Endothelial cell of coronary artery (primary cell): ENCODE results near the gene ASB12. TPM values are rescaled to one million over a fixed set of nuclear protein-coding genes. Genes with fewer than 3 reads are reported as not detected.

Source experiments
- total RNA-seq: library from RNA; depleted of rRNA; stranded (reverse); fragments of >200 nt; gene quantifications from 2 replicates; pipeline ENCODE4 v1.2.3, GENCODE V29; 2014

Gene ASB12
- 0.09 TPM in 1 of 2 replicates, not detected in the other for total RNA-seq

DNA sequence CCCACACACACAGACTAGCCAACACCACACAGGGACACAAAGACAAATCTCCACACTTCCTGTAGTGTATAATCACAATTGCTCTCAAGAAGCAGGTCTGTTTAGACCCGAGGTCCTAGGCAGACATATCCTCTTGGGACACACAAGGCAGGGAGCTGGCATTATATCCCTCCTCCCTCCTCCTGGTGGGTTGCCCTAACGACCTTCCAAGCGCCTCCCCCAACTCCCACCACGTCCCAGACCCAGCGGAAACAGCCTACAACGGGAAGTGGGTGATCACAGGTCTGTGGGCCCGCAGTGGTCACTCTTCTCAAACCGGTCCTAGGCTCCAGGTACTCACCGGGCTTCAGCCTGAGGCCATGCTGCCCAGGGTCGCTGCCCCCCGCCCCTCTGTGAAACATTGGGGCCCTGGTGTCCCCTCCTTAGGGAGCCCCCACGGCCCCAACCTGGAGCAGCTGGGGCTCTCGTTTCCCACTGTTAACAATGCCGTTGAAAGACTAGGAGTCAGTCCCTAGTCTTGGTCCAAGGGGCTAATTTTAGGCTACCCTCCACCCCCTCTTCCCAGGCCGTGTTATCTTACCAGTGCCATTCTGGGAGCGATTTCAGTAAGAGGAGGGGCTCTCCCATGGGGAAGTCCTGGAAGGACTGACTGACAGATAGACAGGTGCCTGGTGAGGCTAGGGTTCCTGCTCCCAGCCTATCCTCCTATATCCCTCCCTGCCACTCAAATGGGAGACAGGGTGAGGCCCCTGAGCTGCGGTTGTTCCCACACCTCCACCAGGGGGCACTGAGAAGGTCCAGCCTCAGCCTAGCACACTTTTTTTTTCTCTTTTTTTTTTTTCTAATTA, at the start of gene ASB12:
Gene ASB12 (minus strand): TSS at position 485 of the 848 bp plus-strand sequence. CDS start 4,957 bp downstream, outside the sequence.

DNA sequence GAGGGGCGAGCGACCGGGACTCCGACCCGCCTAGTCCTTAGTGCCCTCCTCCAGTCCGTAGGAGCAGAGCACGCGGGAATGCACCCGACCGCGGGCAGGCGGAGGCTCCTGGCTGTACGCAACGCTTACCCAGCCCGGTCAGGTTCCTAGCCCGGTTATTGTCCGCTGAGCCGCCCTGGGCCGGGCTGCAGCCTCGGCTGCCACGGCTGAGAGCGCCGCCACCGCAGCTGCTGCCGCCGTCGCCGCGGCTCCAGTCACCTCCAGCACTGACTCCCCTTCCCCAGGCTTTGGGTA, 25.0 kb downstream of the ASB12 start, which contains the start of gene AMER1:
Gene AMER1 (minus strand): TSS at position 268 of the 294 bp plus-strand sequence. CDS start 12,422 bp downstream, outside the sequence.

Other genes with a start within 250 kb of the ASB12 start
- 0.99 and 2.0 TPM in 2 replicates for gene AMER1, start 24.9 kb downstream of the ASB12 start, total RNA-seq
- gene MTMR8, start 164.8 kb upstream of the ASB12 start, total RNA-seq, result 0.18 TPM in 1 of 2 replicates, not detected in the other